Neural cell (in vitro differentiated cells): Measurements from ENCODE around the gene CD84.

Experiments used
- EP300 ChIP-seq: fragments of 450-650 bp; conservative IDR thresholded peaks from 2 replicates; pipeline ENCODE4 v1.6.1; 2014; ENCODE audit warnings: antibody characterized with exemption, mild to moderate bottlenecking, moderate library complexity; ENCODE audit not compliant: poor library complexity, severe bottlenecking
- EZH2 ChIP-seq: fragments of 200-600, 300-800 bp; shearing (Covaris generic), sonication (generic); IDR thresholded peaks from 2 replicates; pipeline ENCODE4 v1.6.1; 2014; ENCODE audit warnings: antibody characterized with exemption, low read length, borderline replicate concordance, mild to moderate bottlenecking; ENCODE audit not compliant: insufficient read depth, poor library complexity, severe bottlenecking
- POLR2AphosphoS5 ChIP-seq: IDR thresholded peaks from 2 replicates; pipeline ENCODE4 v1.6.1; 2012
- RAD21 ChIP-seq: fragments of 450-650 bp; conservative IDR thresholded peaks from 2 replicates; pipeline ENCODE4 v1.6.1; 2014; ENCODE audit warnings: antibody characterized with exemption, mild to moderate bottlenecking, moderate library complexity
- SMC3 ChIP-seq: fragments of 450-650 bp; conservative IDR thresholded peaks from 2 replicates; pipeline ENCODE4 v1.6.1; 2014; ENCODE audit warnings: antibody characterized with exemption, mild to moderate bottlenecking, moderate library complexity; ENCODE audit not compliant: poor library complexity
- TF ChIP-seq, protein P1 (sequence below): IDR thresholded peaks from 2 replicates; pipeline ENCODE4 v1.6.1; 2012; ENCODE audit warnings: borderline replicate concordance
- TF ChIP-seq, protein P2 (sequence below): fragments of 450-650 bp; IDR thresholded peaks from 2 replicates; pipeline ENCODE4 v1.5.1; 2014; ENCODE audit warnings: antibody characterized with exemption, mild to moderate bottlenecking, moderate library complexity; ENCODE audit not compliant: poor library complexity, severe bottlenecking

DNA sequence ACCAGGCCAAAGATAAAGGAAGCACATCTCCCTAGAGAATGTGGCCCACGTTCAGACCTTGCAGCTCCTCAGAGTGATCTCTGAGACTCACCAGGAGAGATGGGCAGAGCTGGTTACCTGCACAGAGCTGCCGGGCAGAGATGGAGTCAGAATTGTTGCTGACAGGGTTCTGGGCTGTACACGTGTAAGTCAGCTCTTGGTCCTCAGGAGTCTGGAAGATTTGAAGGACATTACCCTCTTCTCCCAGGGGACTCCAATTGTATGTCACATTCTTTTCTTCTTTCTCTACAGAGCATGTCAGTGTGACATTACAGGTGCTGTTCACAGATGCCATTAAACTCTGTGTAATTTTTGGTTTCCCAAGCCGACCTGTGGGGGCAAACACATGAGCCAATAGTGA is 25.5 kb downstream of the CD84 start:
- TF ChIP-seq POLR2AphosphoS5 = no peak
- TF ChIP-seq, protein P1, sequence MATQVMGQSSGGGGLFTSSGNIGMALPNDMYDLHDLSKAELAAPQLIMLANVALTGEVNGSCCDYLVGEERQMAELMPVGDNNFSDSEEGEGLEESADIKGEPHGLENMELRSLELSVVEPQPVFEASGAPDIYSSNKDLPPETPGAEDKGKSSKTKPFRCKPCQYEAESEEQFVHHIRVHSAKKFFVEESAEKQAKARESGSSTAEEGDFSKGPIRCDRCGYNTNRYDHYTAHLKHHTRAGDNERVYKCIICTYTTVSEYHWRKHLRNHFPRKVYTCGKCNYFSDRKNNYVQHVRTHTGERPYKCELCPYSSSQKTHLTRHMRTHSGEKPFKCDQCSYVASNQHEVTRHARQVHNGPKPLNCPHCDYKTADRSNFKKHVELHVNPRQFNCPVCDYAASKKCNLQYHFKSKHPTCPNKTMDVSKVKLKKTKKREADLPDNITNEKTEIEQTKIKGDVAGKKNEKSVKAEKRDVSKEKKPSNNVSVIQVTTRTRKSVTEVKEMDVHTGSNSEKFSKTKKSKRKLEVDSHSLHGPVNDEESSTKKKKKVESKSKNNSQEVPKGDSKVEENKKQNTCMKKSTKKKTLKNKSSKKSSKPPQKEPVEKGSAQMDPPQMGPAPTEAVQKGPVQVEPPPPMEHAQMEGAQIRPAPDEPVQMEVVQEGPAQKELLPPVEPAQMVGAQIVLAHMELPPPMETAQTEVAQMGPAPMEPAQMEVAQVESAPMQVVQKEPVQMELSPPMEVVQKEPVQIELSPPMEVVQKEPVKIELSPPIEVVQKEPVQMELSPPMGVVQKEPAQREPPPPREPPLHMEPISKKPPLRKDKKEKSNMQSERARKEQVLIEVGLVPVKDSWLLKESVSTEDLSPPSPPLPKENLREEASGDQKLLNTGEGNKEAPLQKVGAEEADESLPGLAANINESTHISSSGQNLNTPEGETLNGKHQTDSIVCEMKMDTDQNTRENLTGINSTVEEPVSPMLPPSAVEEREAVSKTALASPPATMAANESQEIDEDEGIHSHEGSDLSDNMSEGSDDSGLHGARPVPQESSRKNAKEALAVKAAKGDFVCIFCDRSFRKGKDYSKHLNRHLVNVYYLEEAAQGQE = no peak
- no peak for TF ChIP-seq RAD21
- TF ChIP-seq, protein P2, sequence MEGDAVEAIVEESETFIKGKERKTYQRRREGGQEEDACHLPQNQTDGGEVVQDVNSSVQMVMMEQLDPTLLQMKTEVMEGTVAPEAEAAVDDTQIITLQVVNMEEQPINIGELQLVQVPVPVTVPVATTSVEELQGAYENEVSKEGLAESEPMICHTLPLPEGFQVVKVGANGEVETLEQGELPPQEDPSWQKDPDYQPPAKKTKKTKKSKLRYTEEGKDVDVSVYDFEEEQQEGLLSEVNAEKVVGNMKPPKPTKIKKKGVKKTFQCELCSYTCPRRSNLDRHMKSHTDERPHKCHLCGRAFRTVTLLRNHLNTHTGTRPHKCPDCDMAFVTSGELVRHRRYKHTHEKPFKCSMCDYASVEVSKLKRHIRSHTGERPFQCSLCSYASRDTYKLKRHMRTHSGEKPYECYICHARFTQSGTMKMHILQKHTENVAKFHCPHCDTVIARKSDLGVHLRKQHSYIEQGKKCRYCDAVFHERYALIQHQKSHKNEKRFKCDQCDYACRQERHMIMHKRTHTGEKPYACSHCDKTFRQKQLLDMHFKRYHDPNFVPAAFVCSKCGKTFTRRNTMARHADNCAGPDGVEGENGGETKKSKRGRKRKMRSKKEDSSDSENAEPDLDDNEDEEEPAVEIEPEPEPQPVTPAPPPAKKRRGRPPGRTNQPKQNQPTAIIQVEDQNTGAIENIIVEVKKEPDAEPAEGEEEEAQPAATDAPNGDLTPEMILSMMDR = no peak
- TF ChIP-seq SMC3 = no peak
- TF ChIP-seq EZH2 = no peak
- TF ChIP-seq EP300 = no peak
